GM19193 (cell line): ENCODE measurements around the gene SLC2A5.

Source experiments
- POLR2A ChIP-seq: IDR thresholded peaks from 4 replicates; pipeline ENCODE4 v1.6.1; 2011; ENCODE audit not compliant: insufficient read depth, insufficient read length; ENCODE audit errors: extremely low read depth

Gene SLC2A5

GRCh38 chr1:9078015-9078751 lies 8.7 kb upstream of the SLC2A5 start:
- TF ChIP-seq POLR2A = no peak

- TF ChIP-seq POLR2A = no peak
Observed at GRCh38 chr1:9075022-9075421, 5.6 kb upstream of the SLC2A5 start.

GRCh38 chr1:9073143-9073542 lies 3.7 kb upstream of the SLC2A5 start:
- no peak for TF ChIP-seq POLR2A

GRCh38 chr1:9071554-9072235 lies 2.3 kb upstream of the SLC2A5 start:
- no peak for TF ChIP-seq POLR2A

GRCh38 chr1:9070486-9070885 lies 1.1 kb upstream of the SLC2A5 start:
- TF ChIP-seq POLR2A = no peak

GRCh38 chr1:9068981-9069325 lies 482 bp downstream of the SLC2A5 start:
- TF ChIP-seq POLR2A = no peak

GRCh38 chr1:9066945-9067807 lies 2.3 kb downstream of the SLC2A5 start:
- no peak for TF ChIP-seq POLR2A

- no peak for TF ChIP-seq POLR2A
Observed at GRCh38 chr1:9065213-9065751, 4.2 kb downstream of the SLC2A5 start.

- no peak for TF ChIP-seq POLR2A
Observed at GRCh38 chr1:9062846-9063245, 6.6 kb downstream of the SLC2A5 start.

GRCh38 chr1:9062021-9062471 lies 7.4 kb downstream of the SLC2A5 start:
- TF ChIP-seq POLR2A = no peak

GRCh38 chr1:9061252-9061960 lies 8.0 kb downstream of the SLC2A5 start:
- TF ChIP-seq POLR2A = no peak

GRCh38 chr1:9059891-9060744 lies 9.3 kb downstream of the SLC2A5 start:
- TF ChIP-seq POLR2A = no peak

- no peak for TF ChIP-seq POLR2A
Observed at GRCh38 chr1:9058465-9058864, 11.0 kb downstream of the SLC2A5 start.

- TF ChIP-seq POLR2A = peak; percentile 30
Observed at GRCh38 chr1:9057851-9058250, 11.6 kb downstream of the SLC2A5 start.

- no peak for TF ChIP-seq POLR2A
Observed at GRCh38 chr1:9052272-9053049, 17.0 kb downstream of the SLC2A5 start.
